ENCODE data around the gene EFCAB10.

Gene EFCAB10

DNA sequence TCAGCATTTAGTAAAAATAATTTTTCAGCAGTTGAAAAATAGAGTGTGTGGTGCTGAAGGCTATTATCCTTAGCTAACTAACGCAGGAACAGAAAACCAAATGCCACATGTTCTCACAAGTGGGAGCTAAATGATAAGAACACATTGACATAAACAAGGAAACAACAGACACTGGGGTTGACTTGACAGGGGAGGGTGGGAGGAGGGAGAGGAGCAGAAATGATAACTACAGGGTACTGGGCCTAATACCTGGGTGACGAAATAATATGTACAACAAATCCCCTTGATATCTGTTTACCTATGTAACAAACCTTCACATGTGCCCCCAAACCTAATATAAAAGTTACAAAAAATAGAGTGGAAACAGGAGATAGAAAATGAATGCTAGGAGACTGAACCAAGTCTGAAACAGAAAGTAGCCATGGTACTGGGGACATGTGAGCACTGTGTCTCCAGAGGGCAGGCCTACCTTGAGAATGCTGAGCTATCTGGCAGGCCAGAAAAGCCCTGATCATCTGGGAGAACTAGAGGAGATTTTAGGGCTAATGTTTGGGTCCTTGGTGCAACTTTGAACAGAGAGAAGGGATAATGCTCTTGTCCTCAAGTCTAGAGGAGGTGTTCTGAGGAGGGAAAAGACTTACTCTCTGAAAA is 4.7 kb upstream of the EFCAB10 start:
- H3K36me3 Mint-ChIP-seq (ENCODE audit: low read depth), result no peaks in the 10 kb centered on the region
- intact Hi-C loops (cut with micrococcal nuclease), result no loop called here
- H3K4me3 Mint-ChIP-seq, result no peak overlapping the region
- H3K27me3 Mint-ChIP-seq, result peaks cover 13% of the 10 kb centered on the region
- no peak overlapping the region for H3K27ac Mint-ChIP-seq
- peaks cover 7% of the 10 kb centered on the region for H3K4me1 Mint-ChIP-seq (ENCODE audit: low read depth)
- peaks cover 24% of the 10 kb centered on the region for H3K9me3 Mint-ChIP-seq

DNA sequence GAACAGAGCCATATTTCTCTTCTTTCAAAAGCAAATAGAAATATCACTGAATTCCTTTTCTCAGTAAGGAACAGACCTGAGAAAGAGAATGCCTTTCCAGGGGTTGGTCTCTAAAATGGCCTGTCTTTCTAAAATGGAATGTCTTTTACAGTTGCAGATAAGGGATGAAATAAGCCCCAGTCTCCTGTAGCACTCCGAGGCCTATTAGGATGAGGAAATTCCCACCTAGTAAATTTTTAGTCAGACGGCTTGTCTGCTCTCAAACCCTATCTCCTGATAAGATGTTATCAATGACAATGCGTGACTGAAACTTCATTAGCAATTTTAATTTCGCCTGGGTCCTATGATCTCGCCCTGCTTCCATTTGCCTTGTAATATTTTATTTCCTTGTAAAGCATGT is 2.9 kb upstream of the EFCAB10 start:
- Mint-ChIP-seq H3K4me3 (no peak overlapping the region), H3K4me1 (ENCODE audit: low read depth) (peaks cover 9% of the 10 kb centered on the region), H3K27me3 (peaks cover 17% of the 10 kb centered on the region), H3K27ac (no peak overlapping the region), H3K9me3 (peaks cover 24% of the 10 kb centered on the region), H3K36me3 (ENCODE audit: low read depth) (no peaks in the 10 kb centered on the region)
- intact Hi-C loops (cut with micrococcal nuclease), result no loop called here

DNA sequence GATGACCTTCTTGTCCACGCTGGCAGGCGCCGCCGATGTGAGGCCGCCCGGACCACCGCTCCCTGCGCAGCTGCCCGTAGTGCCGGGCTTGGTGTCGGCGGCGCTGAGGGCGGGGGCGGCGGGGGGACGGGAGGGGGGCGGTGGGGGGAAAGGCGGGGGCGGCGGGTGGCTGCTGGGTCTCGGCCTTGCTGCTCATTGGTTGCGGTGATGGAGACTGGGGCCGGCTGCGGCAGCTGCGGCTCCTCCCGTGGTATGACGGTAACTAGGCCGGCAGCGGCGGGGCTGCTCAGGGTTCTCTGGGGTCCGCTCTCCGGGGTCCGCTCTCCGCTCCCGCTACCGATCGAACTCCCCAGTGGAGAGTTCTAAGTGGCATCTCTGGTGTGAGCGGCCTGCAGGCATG is 1.8 kb upstream of the EFCAB10 start:
- no peak overlapping the region for H3K27ac Mint-ChIP-seq
- H3K36me3 Mint-ChIP-seq (ENCODE audit: low read depth), result no peaks in the 10 kb centered on the region
- intact Hi-C loops (cut with micrococcal nuclease), result no loop called here
- peaks cover 24% of the 10 kb centered on the region for H3K9me3 Mint-ChIP-seq
- H3K4me1 Mint-ChIP-seq (ENCODE audit: low read depth), result peaks cover 9% of the 10 kb centered on the region
- H3K27me3 Mint-ChIP-seq, result peaks cover 18% of the 10 kb centered on the region
- no peak overlapping the region for H3K4me3 Mint-ChIP-seq

DNA sequence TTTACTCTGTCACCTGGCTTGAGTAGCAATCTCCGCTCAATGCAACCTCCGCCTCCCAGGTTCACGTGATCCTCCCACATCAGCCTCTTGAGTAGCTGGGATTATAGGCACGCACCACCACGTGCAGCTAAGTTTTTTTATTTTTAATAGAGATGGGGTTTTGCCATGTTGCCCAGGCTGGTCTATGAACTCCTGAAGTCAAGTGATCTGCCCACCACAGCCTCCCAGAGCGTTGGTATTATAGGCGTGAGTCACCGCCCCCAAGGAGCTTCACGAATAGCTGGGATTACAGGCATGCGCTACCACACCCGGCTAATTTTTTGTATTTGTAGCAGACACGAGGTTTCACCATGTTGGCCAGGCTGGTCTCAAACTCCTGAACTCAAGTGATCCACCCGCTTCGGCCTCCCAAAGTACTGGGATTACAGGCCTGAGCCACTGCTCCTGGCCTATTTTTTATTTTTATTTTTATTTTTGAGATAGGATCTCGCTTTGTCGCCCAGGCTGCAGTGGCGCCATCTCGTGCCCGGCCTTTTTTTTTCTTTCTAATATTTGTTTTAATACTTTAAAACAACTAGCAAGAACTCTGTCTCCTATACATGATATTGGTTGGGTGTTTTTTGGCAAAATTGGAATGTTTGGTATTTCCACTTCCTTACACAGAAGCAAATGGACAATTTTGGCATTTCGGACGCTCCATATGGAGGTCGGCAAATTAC is 1.1 kb downstream of the EFCAB10 start:
- H3K36me3 Mint-ChIP-seq (ENCODE audit: low read depth), result no peaks in the 10 kb centered on the region
- H3K4me3 Mint-ChIP-seq, result no peak overlapping the region
- H3K27ac Mint-ChIP-seq, result no peak overlapping the region
- peaks cover 9% of the 10 kb centered on the region for H3K4me1 Mint-ChIP-seq (ENCODE audit: low read depth)
- peaks cover 18% of the 10 kb centered on the region for H3K27me3 Mint-ChIP-seq
- H3K9me3 Mint-ChIP-seq, result peaks cover 24% of the 10 kb centered on the region
- intact Hi-C loops (cut with micrococcal nuclease), result no loop called here

DNA sequence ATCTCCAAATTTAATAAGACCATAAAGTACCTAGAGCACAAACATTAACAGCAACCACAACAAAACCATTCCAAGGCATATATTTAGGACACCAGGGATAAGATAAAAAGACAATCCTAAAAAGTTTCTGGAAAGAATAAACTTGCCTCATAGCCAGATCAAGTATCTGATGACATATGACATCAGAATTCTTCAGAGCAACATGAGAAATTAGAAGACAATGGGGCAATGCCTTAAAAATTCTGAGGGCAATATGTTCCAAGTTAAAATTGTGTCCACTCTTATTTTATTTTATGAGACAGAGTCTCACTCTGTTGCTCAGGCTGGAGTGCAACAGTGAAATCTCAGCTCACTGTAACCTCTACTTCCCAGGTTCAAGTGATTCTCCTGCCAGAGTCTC is 2.8 kb downstream of the EFCAB10 start:
- H3K4me3 Mint-ChIP-seq, result no peak overlapping the region
- H3K27me3 Mint-ChIP-seq, result peaks cover 18% of the 10 kb centered on the region
- peaks cover 9% of the 10 kb centered on the region for H3K4me1 Mint-ChIP-seq (ENCODE audit: low read depth)
- no peak overlapping the region for H3K27ac Mint-ChIP-seq
- peaks cover 11% of the 10 kb centered on the region for H3K9me3 Mint-ChIP-seq
- intact Hi-C loops (cut with micrococcal nuclease), result no loop called here
- H3K36me3 Mint-ChIP-seq (ENCODE audit: low read depth), result no peaks in the 10 kb centered on the region

- Mint-ChIP-seq H3K9me3 (peaks cover 1% of the 10 kb centered on the region), H3K27ac (no peak overlapping the region)
- intact Hi-C loops (cut with micrococcal nuclease), result no loop called here
Observed at GRCh38 chr7:105577251-105577650, 4.0 kb downstream of the EFCAB10 start.

GRCh38 chr7:105571891-105572290 is 9.4 kb downstream of the EFCAB10 start:
- Mint-ChIP-seq H3K4me3 (no peak overlapping the region), H3K9me3 (no peaks in the 10 kb centered on the region), H3K27me3 (no peaks in the 10 kb centered on the region), H3K36me3 (ENCODE audit: low read depth) (peaks cover 24% of the 10 kb centered on the region), H3K27ac (no peak overlapping the region), H3K4me1 (ENCODE audit: low read depth) (no peaks in the 10 kb centered on the region)
- intact Hi-C loops (cut with micrococcal nuclease), result no loop called here

More at GRCh38 chr7:105577251-105577650, 4.0 kb downstream of the EFCAB10 start:
- peaks cover 9% of the 10 kb centered on the region for H3K4me1 Mint-ChIP-seq (ENCODE audit: low read depth)
- no peaks in the 10 kb centered on the region for H3K36me3 Mint-ChIP-seq (ENCODE audit: low read depth)
- peaks cover 15% of the 10 kb centered on the region for H3K27me3 Mint-ChIP-seq
- no peak overlapping the region for H3K4me3 Mint-ChIP-seq

- Mint-ChIP-seq H3K36me3 (ENCODE audit: low read depth) (peaks cover 44% of the 10 kb centered on the region), H3K4me1 (ENCODE audit: low read depth) (no peaks in the 10 kb centered on the region), H3K27ac (no peak overlapping the region), H3K9me3 (no peaks in the 10 kb centered on the region), H3K27me3 (no peaks in the 10 kb centered on the region), H3K4me3 (no peak overlapping the region)
- intact Hi-C loops (cut with micrococcal nuclease), result no loop called here
Observed at GRCh38 chr7:105567821-105568220, 13.5 kb downstream of the EFCAB10 start.

- Mint-ChIP-seq H3K4me3 (no peak overlapping the region), H3K9me3 (no peaks in the 10 kb centered on the region), H3K4me1 (ENCODE audit: low read depth) (no peaks in the 10 kb centered on the region), H3K27ac (no peak overlapping the region), H3K36me3 (ENCODE audit: low read depth) (peaks cover 51% of the 10 kb centered on the region), H3K27me3 (no peaks in the 10 kb centered on the region)
- intact Hi-C loops (cut with micrococcal nuclease), result no loop called here
Observed at GRCh38 chr7:105567024-105567423, 14.3 kb downstream of the EFCAB10 start.

DNA sequence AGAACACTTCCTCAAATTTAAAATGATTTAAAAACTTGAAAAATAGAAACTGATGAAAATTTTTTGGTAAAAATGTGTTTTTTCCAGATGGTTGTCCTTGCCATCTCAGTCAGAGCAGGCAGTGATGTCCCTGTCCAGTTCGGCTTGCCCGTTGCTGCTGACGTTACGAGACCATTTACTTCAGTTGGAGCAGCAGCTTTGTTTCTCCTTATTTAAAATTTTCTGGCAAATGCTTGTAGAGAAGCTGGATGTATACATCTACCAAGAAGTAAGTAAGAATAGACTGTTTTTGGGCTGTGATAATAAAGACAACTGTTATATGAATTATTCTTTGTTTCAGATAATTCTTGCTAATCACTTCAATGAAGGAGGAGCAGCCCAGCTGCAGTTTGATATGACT is 16.1 kb downstream of the EFCAB10 start:
- H3K27ac Mint-ChIP-seq, result no peak overlapping the region
- peaks cover 67% of the 10 kb centered on the region for H3K36me3 Mint-ChIP-seq (ENCODE audit: low read depth)
- no peaks in the 10 kb centered on the region for H3K27me3 Mint-ChIP-seq
- no peak overlapping the region for H3K4me3 Mint-ChIP-seq
- no peaks in the 10 kb centered on the region for H3K4me1 Mint-ChIP-seq (ENCODE audit: low read depth)
- intact Hi-C loops (cut with micrococcal nuclease), result no loop called here
- no peaks in the 10 kb centered on the region for H3K9me3 Mint-ChIP-seq

DNA sequence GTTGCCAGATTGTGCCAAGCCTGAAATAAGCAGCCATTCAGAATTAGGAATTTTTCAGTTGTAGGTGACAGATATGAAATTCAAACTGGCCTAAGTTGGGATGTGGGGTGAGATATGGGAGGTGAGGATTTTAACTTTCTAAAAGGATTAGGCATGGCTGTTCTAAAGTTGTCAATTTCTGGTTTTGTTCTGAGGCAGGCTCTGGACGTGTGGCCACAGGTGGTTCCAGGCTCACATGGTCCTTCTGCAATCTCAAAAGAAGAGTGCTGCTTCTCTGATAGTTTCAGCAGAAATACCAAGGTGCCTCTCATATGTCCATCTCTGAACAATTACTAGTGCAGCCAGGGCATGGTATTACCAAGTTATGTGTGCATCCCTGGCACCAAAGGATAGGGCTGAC is 21.4 kb downstream of the EFCAB10 start:
- Mint-ChIP-seq H3K9me3 (no peaks in the 10 kb centered on the region), H3K27ac (no peak overlapping the region), H3K36me3 (ENCODE audit: low read depth) (peaks cover 70% of the 10 kb centered on the region), H3K4me1 (ENCODE audit: low read depth) (no peaks in the 10 kb centered on the region), H3K27me3 (no peaks in the 10 kb centered on the region), H3K4me3 (no peak overlapping the region)
- intact Hi-C loops (cut with micrococcal nuclease), result no loop called here

- Mint-ChIP-seq H3K4me3 (no peak overlapping the region), H3K27ac (no peak overlapping the region), H3K27me3 (no peaks in the 10 kb centered on the region), H3K4me1 (ENCODE audit: low read depth) (peaks cover 6% of the 10 kb centered on the region), H3K9me3 (no peaks in the 10 kb centered on the region), H3K36me3 (ENCODE audit: low read depth) (peaks cover 66% of the 10 kb centered on the region)
- intact Hi-C loops (cut with micrococcal nuclease), result no loop called here
Observed at GRCh38 chr7:105538339-105538738, 43.0 kb downstream of the EFCAB10 start.

DNA sequence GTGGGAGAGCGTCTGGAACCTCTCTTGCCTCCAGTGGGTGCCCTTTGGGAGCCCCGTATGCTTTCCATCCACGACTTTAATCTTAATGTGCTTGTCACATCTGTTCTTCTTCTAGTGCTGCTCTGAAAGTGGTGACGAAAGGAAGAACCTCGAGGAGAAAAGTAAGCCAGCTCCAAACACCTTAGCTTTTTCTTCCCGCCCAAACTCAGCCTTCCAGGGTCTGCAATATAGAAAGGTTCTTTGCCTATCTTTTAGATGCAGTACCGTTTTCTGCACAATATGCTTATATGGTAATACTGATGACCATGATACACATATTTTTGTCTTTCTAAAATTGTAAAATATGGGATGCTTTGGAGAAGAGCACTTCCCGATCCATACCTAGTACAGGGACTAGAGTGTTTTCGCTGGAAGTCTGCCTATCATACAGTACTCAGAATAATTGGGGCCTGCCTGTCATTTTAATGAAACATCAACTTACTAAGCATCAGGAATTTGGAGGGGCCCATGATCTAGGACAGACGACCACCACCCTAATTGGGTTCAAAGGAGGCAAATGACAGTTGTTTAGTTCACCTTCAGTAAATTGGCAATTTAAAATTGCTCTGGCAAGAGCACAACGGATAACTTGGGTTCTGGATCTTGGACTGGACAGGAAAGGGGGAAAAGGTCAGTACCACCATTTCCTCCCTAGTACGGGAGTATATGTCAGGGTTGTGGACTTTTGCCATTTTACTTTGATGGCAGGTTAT is 48.4 kb downstream of the EFCAB10 start:
- Mint-ChIP-seq H3K36me3 (ENCODE audit: low read depth) (peaks cover 30% of the 10 kb centered on the region), H3K27me3 (no peaks in the 10 kb centered on the region), H3K4me1 (ENCODE audit: low read depth) (peaks cover 22% of the 10 kb centered on the region), H3K4me3 (peak overlapping the region; percentile 92), H3K27ac (peak overlapping the region; percentile 94), H3K9me3 (no peaks in the 10 kb centered on the region)
- intact Hi-C loops (cut with micrococcal nuclease), result loop anchor here (1.0 kb wide), 1 partner anchor 11 kb away; the partner anchor contains the start of gene PUS7
